Nephron progenitor cell (in vitro differentiated cells): ENCODE data around the gene EPB42.

Experiments used
- DNase-seq: peaks from one replicate; pipeline ENCODE4 v3.0.0; 2021
- H3K27ac Mint-ChIP-seq: 2 replicates; pipeline ENCODE4 v1.8.0; 2021; ENCODE audit warnings: mild to moderate bottlenecking, moderate library complexity, mixed read lengths
- H3K27me3 Mint-ChIP-seq: 2 replicates; pipeline ENCODE4 v1.8.0; 2021; ENCODE audit warnings: mild to moderate bottlenecking, low read depth, mixed read lengths; ENCODE audit not compliant: poor library complexity
- H3K36me3 Mint-ChIP-seq: 2 replicates; pipeline ENCODE4 v1.8.0; 2021; ENCODE audit warnings: low read depth, mixed read lengths
- H3K4me1 Mint-ChIP-seq: 2 replicates; pipeline ENCODE4 v1.8.0; 2021; ENCODE audit warnings: mixed read lengths
- H3K4me3 Mint-ChIP-seq: 2 replicates; pipeline ENCODE4 v1.8.0; 2021; ENCODE audit warnings: mild to moderate bottlenecking, moderate library complexity, mixed read lengths
- H3K9me3 Mint-ChIP-seq: 2 replicates; pipeline ENCODE4 v1.8.0; 2021; ENCODE audit warnings: mild to moderate bottlenecking, moderate library complexity, mixed read lengths
- TF ChIP-seq, protein P1 (sequence below): fragments of 200-600 bp; sonication (generic); IDR thresholded peaks from 2 replicates; pipeline ENCODE4 v1.5.0; 2021; ENCODE audit warnings: antibody characterized with exemption

EPB42 gene

DNA sequence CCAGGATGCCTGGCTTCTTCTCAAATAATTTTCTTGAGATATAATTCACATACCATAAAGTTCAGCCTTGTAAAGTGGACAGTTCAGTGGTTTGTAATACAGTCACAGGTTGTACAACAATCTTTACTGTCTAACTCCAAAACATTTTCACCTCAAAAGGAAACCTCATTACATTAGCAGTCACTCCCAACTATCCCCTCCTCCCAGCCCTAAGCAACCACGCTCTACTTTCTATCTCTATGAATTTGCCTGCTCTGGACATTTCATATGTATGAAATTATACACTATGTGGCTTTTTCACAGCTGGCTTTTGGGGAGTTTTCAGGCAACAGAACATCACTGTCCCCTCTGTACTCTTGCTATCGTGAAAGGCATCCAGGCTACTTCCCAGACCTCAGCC lies 28.4 kb upstream of the EPB42 start:
- H3K4me3 Mint-ChIP-seq = no peak overlapping the region
- TF ChIP-seq, protein P1, sequence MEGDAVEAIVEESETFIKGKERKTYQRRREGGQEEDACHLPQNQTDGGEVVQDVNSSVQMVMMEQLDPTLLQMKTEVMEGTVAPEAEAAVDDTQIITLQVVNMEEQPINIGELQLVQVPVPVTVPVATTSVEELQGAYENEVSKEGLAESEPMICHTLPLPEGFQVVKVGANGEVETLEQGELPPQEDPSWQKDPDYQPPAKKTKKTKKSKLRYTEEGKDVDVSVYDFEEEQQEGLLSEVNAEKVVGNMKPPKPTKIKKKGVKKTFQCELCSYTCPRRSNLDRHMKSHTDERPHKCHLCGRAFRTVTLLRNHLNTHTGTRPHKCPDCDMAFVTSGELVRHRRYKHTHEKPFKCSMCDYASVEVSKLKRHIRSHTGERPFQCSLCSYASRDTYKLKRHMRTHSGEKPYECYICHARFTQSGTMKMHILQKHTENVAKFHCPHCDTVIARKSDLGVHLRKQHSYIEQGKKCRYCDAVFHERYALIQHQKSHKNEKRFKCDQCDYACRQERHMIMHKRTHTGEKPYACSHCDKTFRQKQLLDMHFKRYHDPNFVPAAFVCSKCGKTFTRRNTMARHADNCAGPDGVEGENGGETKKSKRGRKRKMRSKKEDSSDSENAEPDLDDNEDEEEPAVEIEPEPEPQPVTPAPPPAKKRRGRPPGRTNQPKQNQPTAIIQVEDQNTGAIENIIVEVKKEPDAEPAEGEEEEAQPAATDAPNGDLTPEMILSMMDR = no peak
- no peak for DNase-seq
- no peaks in the 10 kb centered on the region for H3K36me3 Mint-ChIP-seq
- no peaks in the 10 kb centered on the region for H3K9me3 Mint-ChIP-seq
- H3K27me3 Mint-ChIP-seq = peaks cover 34% of the 10 kb centered on the region
- H3K4me1 Mint-ChIP-seq = no peaks in the 10 kb centered on the region
- H3K27ac Mint-ChIP-seq = no peak overlapping the region

DNA sequence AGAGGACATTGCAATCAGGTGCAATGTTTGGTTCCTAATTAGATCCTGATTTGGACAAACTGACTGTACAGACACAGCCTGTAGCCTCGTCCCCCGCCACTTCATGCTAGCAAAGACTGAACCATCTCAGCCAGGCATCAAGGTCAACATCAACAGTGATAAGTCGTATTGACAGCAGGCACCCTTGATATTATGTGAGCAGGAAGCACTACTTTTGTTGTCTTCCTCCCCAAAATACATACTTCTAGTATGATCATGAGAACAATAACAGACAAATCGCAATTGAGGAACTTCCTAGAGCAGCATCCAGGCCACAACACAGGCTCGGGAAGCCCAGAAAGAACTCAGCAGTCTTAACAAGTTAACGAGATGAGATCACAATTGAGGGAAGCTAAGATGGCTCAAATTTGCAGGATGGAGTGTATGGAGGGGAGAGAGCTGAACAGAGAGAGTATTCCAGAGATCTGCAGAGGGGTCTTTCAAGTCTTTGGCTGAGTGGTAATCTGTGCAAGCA lies 25.5 kb upstream of the EPB42 start:
- TF ChIP-seq, protein P1 = no peak
- H3K36me3 Mint-ChIP-seq = no peaks in the 10 kb centered on the region
- no peak overlapping the region for H3K4me3 Mint-ChIP-seq
- H3K4me1 Mint-ChIP-seq = no peaks in the 10 kb centered on the region
- no peak for DNase-seq
- H3K27me3 Mint-ChIP-seq = peaks cover 41% of the 10 kb centered on the region
- no peak overlapping the region for H3K27ac Mint-ChIP-seq
- H3K9me3 Mint-ChIP-seq = no peaks in the 10 kb centered on the region

DNA sequence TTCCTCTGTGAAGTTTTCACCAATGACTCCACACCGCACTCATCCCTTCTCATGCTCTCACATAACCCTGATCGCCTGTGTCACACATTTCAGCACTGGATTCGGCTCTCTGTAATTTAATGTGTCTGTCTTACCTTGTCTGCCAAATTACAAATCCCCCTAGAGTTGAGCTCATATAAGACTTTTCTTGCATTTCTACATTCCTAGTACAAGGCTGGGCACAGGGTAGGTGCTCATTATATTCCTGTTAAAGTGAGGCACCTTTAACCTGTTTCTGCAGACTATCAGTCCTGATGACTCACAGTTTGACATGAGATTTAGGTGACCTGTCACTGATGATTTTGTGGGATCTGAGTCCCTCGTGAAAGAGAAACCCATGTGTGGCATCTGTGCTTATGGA lies 23.3 kb upstream of the EPB42 start:
- TF ChIP-seq, protein P1 = no peak
- no peak for DNase-seq
- Mint-ChIP-seq H3K36me3 (no peaks in the 10 kb centered on the region), H3K4me3 (no peak overlapping the region), H3K27ac (no peak overlapping the region), H3K9me3 (no peaks in the 10 kb centered on the region), H3K27me3 (peaks cover 47% of the 10 kb centered on the region), H3K4me1 (no peaks in the 10 kb centered on the region)

DNA sequence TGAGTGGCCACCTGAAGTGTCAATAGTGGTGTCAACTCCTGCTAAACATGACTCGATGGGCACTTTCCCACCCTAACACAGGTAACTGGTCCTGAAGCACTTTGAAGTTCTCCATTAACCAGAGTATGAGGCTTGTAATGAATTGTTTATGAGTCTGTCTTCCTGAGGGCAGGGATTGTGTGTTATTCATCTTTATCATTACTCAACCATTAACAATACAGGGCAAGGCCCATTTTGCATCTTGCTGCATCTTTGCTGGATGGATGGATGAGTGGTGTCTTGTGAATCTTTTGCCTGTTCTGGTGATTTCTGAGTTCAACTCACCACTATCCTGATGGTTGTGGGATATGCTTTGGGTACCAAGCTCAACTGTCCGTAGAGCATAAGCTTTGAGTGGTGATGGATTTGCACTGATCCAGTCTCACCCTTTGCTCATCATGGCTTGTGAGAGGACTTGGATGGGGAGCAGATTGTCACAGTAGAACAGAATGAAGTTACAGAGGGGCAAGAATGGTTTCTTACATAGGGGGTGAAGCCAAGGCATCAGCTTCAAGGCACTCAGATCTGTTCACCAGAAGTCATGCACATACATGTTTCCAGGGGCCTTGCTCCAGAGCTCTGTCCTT lies 22.3 kb upstream of the EPB42 start:
- Mint-ChIP-seq H3K4me1 (peaks cover 8% of the 10 kb centered on the region), H3K4me3 (no peak overlapping the region), H3K36me3 (no peaks in the 10 kb centered on the region), H3K27ac (no peak overlapping the region), H3K27me3 (peaks cover 49% of the 10 kb centered on the region), H3K9me3 (no peaks in the 10 kb centered on the region)
- DNase-seq = no peak
- TF ChIP-seq, protein P1 = no peak

DNA sequence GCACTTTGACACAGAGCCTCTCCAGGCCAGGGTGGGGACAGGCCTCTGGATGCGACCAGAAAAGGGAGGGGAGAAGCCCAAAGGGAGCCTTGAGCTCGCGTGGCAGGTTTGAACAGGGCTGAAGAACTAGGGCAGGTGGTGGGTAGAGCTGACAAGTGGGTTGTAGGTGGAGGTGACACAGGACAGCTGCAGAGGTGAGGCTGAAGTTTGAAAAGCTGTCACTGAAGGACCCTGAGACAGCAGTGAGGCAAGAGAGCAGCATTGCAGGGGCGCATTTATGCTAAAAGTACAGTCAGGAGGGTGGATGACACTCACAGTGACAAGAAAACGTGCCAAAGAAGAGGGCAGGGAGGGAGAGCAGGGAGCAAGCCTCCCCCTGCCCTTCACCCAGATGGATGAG lies 21.8 kb upstream of the EPB42 start:
- Mint-ChIP-seq H3K27ac (no peak overlapping the region), H3K27me3 (peaks cover 47% of the 10 kb centered on the region), H3K36me3 (no peaks in the 10 kb centered on the region), H3K4me1 (peaks cover 13% of the 10 kb centered on the region), H3K4me3 (no peak overlapping the region), H3K9me3 (no peaks in the 10 kb centered on the region)
- DNase-seq = no peak
- TF ChIP-seq, protein P1 = no peak

DNA sequence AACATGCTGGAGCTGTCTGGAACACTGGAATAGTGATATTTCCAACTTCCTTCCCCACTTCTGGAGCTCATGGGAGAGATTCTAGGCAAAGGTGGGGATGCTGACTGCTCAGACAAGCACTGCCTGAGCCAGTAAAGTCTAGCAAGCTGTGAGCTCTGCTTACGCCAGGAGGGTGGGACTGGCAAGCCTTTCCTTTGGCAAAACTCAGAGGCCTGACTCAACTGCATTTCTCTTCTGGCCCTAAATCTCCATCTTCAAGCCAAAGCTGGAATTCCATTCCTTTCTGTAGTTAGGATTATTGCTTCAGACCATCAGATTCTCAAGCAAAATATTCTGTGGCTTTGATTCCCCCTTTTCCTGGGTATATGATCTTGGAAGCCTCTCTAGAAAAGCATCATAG lies 20.3 kb upstream of the EPB42 start:
- Mint-ChIP-seq H3K27me3 (peaks cover 41% of the 10 kb centered on the region), H3K36me3 (no peaks in the 10 kb centered on the region), H3K4me1 (peaks cover 16% of the 10 kb centered on the region), H3K9me3 (no peaks in the 10 kb centered on the region), H3K4me3 (no peak overlapping the region), H3K27ac (no peak overlapping the region)
- no peak for DNase-seq
- TF ChIP-seq, protein P1 = no peak
